Right ventricle myocardium inferior (tissue), 1 donor: ENCODE results near the gene KIF6. TPM values are rescaled to one million over a fixed set of nuclear protein-coding genes. Genes with fewer than 3 reads are reported as not detected.

Experiments
- ATAC-seq: fragments of 200-7000 bp; cut with Tn5 transposase; one replicate; pipeline ENCODE4 v1.9.1; 2020; ENCODE audit warnings: mild to moderate bottlenecking, moderate library complexity
- DNase-seq: peaks from one replicate; pipeline ENCODE4 v3.0.0; 2021; ENCODE audit errors: missing footprints
- intact Hi-C: fragments of 100-400 bp; cut with DNase I; formaldehyde crosslinking; loops from one replicate; pipeline ENCODE4 v1.11.0; 2022
- total RNA-seq: library from RNA; stranded (reverse); fragmentation: NEBNext Ultra II Directional; extraction: Animal tissue kit (Norgen Biotek cat#: 25700); gene quantifications from one replicate; pipeline ENCODE4 v1.2.1, GENCODE V29; 2021
- donor health status: DM: no; HTN: yes; CAD: no; lungs with severe emphysema.

The KIF6 gene
- total RNA-seq, 1 donor from 2014 or later = 0.16 TPM

- ATAC-seq (no peak), DNase-seq (no peak)
- intact Hi-C loops = no loop called here
These were observed 158.8 kb downstream of the KIF6 start for GRCh38 chr6:39566456-39566855.

- DNase-seq (no peak), ATAC-seq (no peak)
- intact Hi-C loops = no loop called here
These were observed 159.3 kb downstream of the KIF6 start for GRCh38 chr6:39565956-39566355.

DNA sequence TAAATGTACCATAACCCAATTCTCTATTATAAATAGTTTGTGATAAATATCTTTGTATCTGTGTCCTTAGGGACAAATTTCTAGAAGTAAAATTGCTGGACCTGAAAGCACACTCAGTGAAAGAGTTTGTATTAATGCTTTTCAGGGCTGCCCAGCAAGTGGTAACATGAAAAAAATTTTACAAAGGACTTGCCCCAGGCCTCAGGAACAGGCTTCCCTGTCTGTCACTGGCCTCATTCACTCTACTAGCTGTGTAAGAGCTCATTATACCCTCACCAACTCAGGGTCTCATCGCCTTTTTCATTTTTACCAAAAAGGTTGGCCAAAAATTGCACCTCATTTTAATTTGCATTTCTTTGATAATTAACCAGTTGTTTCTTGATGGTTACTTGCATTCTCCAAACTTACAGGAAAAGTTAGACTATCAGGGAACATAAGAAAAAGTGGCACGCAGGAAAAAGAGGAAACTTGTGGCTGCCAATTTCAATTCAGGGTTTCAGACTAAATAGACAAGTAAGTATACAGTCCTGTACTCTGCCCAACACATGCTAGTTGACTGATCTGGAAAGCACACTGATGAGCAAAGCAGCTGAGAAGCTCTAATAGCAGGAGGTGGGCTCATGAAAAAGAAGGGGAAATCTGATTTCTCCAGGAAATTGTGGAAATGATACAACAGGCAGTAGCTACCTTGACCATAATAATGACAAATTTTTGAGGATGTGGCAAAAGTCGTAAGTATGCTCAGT, 161.5 kb downstream of the KIF6 start:
- intact Hi-C loops = no loop called here
- ATAC-seq = no peak
- DNase-seq = no peak

GRCh38 chr6:39561536-39562266, 163.5 kb downstream of the KIF6 start:
- ATAC-seq (peak; percentile 37), DNase-seq (no peak)
- intact Hi-C loops = no loop called here

- ATAC-seq = no peak
- DNase-seq = no peak
- intact Hi-C loops = no loop called here
These were observed 164.3 kb downstream of the KIF6 start for GRCh38 chr6:39560915-39561314.

DNA sequence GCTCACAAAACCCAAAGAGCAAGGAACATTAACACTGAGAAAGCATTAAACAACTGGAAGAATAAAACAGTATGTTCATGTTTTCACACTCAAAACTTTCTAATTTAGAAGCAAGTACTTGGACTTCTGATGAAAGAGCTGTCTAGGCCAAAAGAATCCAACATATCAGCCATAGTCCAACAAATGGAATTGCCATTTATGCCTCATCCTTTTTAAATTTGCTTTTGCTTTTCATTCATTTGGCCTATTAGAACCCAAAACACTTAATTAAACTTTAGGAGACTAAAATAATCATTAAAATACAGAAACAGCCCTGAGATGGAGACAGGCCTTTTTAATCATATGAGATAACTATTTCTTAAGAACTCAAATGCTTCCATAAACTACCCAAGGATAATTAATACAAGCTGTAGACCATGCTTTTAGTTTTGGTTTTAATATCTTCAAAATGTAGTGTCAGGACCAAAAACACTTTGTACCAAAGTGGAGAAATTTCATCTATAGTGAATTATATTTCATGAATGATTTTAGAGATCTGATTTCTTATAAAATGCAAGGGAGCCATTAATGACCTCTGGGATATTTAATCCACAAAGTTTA, 166.5 kb downstream of the KIF6 start:
- ATAC-seq = no peak
- intact Hi-C loops = no loop called here
- DNase-seq = no peak

GRCh38 chr6:39558079-39558478, 167.1 kb downstream of the KIF6 start:
- ATAC-seq = no peak
- intact Hi-C loops = no loop called here

GRCh38 chr6:39555136-39555535, 170.1 kb downstream of the KIF6 start:
- intact Hi-C loops = no loop called here
- ATAC-seq = no peak

More at GRCh38 chr6:39558079-39558478, 167.1 kb downstream of the KIF6 start:
- no peak for DNase-seq

DNA sequence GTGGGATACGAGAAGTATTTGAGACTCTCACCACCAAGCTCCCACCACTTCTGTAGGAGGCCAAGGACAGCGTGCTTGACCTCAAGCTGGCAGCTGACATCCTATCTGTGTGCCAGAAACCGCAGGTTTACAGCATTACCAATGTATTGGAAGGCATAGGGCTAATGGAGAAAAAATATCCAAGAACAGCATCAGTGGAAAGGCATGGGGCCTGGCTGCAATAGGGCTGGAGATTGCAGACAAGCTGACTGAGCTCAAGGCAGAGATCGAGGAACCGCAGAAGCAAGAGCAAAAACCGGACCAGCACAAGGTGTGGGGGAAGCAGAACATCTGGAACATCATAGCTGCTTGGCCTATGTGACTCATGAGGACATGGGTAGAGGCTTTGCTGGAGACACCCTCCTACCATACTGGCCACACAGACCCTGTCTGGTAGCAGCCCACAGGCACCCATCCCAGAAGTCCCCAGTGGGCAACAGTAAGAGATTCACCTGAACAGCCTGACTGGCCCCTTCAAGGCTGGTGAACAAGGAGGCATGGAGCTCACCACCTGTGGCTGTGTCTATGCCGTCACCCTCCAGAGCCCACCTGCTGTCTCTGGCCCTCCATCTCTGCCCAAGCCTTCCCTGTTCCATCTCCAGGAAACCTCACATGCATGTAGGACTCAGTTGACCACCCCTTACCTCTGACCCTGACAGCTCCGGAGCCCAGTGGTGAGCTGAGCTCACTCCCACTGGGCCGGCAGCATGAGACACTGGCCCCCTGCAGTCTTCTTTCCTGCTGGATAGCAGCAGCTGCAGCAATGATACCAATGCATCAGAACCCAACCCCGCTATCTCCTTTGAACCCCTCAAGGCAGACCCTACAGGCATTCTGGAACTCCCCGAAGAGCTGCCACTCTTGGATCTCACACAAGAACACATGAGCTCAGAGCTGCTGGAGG, 171.1 kb downstream of the KIF6 start:
- intact Hi-C loops = no loop called here
- DNase-seq (no peak), ATAC-seq (peak; percentile 46)

More at GRCh38 chr6:39555136-39555535, 170.1 kb downstream of the KIF6 start:
- no peak for DNase-seq

GRCh38 chr6:39553029-39553428, 172.2 kb downstream of the KIF6 start:
- intact Hi-C loops = no loop called here
- no peak for DNase-seq
- ATAC-seq = no peak

- no peak for DNase-seq
- no peak for ATAC-seq
- intact Hi-C loops = no loop called here
These were observed 175.0 kb downstream of the KIF6 start for GRCh38 chr6:39550191-39550590.

- DNase-seq = no peak
- no peak for ATAC-seq
- intact Hi-C loops = loop anchor here (10.0 kb wide), 1 partner anchor 132 kb away; no protein-coding TSS in a partner anchor
These were observed 178.5 kb downstream of the KIF6 start for GRCh38 chr6:39546731-39547130.

DNA sequence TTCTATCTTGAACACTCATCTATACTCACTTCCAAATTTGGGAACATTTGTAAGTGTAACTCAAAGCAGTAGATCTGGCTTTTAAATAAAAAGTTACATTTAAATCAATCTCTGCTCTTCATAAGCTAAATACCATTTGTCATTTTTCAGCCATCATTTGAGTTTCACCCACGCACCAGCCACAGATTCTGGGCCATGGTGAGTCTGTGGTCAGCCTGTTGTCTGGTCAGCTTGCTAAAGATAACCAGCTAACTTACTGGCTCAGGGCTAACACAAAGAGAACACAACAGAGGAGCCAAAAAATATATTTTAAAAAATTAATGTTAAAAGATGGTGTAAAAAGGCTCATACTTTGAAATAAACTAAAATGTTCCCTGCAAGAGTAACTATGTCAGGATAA, 181.3 kb downstream of the KIF6 start:
- DNase-seq (no peak), ATAC-seq (no peak)
- intact Hi-C loops = loop anchor here (10.0 kb wide), 1 partner anchor 129 kb away; no protein-coding TSS in a partner anchor

- peak; percentile 72 for DNase-seq
- peak; percentile 97 for ATAC-seq
- intact Hi-C loops = loop anchor here (10.0 kb wide), 1 partner anchor 128 kb away; no protein-coding TSS in a partner anchor
These were observed 182.1 kb downstream of the KIF6 start for GRCh38 chr6:39543095-39543494.

GRCh38 chr6:39540454-39540853, 184.8 kb downstream of the KIF6 start:
- no peak for DNase-seq
- intact Hi-C loops = loop anchor here (10.0 kb wide), 1 partner anchor 126 kb away; no protein-coding TSS in a partner anchor
- no peak for ATAC-seq

DNA sequence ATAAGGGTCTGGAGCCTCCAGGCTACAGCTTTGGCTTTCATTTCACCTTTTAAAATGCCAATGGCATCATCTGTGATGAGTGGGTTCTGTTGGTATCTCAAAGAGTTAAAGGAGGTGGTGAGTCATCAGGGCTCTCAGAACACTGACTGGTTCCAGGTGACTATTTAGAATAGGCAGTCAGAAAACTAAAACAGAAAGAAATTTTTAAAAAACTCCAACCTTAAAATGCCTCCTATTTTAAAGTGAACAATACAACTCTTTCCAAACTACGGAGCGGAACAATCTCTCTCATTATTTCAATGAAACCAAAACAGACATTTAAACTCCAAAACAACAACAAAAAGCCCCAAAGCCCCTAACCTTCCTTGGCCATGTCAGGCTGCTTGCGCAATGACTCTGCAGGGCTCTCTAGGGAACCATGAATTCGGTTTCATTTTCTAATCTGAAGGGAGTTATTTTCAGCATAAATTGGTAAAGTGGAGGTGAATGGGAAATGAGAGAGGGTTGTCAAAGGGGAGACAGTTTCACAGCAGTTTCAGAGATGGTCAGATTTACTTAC, 194.9 kb downstream of the KIF6 start:
- ATAC-seq (peak; percentile 72), DNase-seq (no peak)
- intact Hi-C loops = no loop called here

DNA sequence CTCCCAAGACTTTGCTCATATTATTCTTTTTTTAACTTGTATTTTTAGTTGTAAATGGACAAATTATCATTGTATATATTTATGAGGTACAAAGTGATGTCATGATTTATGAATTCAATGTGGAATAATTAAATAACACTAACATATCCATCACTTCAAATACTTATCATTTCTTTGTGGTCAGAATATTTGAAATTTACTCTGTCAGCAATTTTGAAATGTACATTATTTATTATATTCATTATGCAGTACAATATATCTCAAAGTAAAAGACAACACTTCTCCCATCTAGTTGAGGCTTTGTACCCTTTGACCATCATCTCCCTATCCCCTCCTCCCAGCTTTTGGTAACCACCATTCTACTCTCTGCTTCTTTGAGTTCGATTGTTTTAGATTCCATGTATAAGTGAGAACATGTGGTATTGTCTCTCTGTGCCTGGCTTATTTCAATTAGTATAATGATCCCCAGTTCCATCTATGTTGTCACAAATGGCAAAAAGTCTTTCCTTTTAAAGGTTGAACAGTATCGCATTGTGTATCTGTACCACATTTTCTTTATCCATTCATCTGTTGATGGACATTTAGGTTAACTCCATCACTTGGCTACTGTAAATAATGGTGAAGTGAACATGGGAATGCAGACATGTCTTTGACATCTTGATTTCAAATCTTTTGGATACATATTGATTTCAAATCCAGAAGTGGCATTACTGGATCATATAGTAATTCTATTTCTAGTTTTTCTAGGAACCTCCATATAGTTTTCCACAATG, 197.2 kb downstream of the KIF6 start:
- no peak for ATAC-seq
- intact Hi-C loops = no loop called here

GRCh38 chr6:39524007-39524406, 201.2 kb downstream of the KIF6 start:
- intact Hi-C loops = no loop called here
- ATAC-seq (no peak), DNase-seq (no peak)

More for the DNA sequence above, 197.2 kb downstream of the KIF6 start:
- DNase-seq = no peak
